Measurements from ENCODE around the gene KANSL1.
A peak's percentile ranks its signal among the peaks of the same experiment; 100 is the strongest.

KANSL1 gene

DNA sequence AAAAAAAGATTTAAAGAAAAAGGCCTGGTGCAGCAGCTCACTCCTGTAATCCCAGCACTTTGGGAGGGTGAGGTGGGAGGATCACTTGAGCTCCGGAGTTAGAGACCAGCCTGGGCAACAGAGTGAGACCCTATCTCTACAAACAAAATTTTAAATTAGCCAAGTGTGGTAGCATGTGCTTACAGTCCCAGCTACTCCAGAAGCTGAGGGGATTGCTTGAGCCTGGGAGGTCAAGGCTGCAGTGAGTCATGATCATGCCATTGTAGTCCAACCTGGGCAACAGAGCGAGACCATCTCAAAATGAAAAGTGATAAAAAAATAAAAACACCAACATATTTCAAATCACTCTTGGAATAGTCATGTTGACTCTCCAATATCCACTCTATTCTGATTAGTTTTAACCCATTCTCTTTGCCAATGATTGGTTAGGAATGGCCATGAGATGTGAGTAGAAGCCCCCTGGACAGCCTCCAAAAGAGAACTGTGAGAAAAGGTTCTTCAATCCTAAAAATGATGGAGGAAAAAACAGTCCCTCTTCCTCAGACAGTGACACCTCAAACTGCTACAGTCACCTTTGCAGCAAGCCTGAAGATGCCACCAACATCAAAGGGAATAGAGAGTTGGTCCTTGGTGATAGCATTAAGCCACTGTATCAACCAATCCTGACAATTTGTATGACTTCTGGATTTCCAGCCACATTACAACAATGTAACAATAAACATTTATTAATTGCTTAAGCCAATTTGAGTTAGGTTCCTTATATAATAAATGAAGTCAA lies 2.9 kb upstream of the KANSL1 start:
- no peak overlapping the region for H3K27ac ChIP-seq
- TF ChIP-seq ZFX (IDR thresholded peaks at IDR 0.05), result no peak
- TF ChIP-seq, protein P1, sequence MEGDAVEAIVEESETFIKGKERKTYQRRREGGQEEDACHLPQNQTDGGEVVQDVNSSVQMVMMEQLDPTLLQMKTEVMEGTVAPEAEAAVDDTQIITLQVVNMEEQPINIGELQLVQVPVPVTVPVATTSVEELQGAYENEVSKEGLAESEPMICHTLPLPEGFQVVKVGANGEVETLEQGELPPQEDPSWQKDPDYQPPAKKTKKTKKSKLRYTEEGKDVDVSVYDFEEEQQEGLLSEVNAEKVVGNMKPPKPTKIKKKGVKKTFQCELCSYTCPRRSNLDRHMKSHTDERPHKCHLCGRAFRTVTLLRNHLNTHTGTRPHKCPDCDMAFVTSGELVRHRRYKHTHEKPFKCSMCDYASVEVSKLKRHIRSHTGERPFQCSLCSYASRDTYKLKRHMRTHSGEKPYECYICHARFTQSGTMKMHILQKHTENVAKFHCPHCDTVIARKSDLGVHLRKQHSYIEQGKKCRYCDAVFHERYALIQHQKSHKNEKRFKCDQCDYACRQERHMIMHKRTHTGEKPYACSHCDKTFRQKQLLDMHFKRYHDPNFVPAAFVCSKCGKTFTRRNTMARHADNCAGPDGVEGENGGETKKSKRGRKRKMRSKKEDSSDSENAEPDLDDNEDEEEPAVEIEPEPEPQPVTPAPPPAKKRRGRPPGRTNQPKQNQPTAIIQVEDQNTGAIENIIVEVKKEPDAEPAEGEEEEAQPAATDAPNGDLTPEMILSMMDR (conservative IDR thresholded peaks at IDR 0.05), result no peak

GRCh38 chr17:46195217-46195855 lies 2.1 kb upstream of the KANSL1 start:
- H3K27ac ChIP-seq, result no peak overlapping the region
- TF ChIP-seq, protein P1 (conservative IDR thresholded peaks at IDR 0.05), result peak; percentile 66
- TF ChIP-seq ZFX (IDR thresholded peaks at IDR 0.05), result no peak

GRCh38 chr17:46194393-46195216 lies 1.4 kb upstream of the KANSL1 start:
- TF ChIP-seq ZFX (IDR thresholded peaks at IDR 0.05), result no peak
- TF ChIP-seq, protein P1 (conservative IDR thresholded peaks at IDR 0.05), result peak; percentile 89
- H3K27ac ChIP-seq, result peak overlapping the region; percentile 98

GRCh38 chr17:46193626-46194392 lies 580 bp upstream of the KANSL1 start:
- peak overlapping the region; percentile 98 for H3K27ac ChIP-seq
- peak; percentile 83 for TF ChIP-seq ZFX (IDR thresholded peaks at IDR 0.05)
- TF ChIP-seq, protein P1 (conservative IDR thresholded peaks at IDR 0.05), result peak; percentile 1

- peak; percentile 53 for TF ChIP-seq ZFX (IDR thresholded peaks at IDR 0.05)
- TF ChIP-seq, protein P1 (conservative IDR thresholded peaks at IDR 0.05), result no peak
- H3K27ac ChIP-seq, result peak overlapping the region; percentile 98
Observed at GRCh38 chr17:46192439-46193150, 634 bp downstream of the KANSL1 start.

DNA sequence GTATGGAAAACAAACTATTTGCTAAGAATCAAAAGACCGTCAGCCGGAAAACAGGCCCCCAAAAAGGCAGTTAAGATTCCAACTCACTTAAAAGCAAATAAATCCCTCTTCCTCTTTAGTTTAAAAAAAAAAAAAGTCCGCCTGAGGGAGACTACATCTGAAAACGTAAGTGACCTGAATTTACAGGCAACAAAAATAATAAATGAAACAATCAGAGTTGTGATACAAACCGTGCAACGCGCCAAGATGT lies 1.1 kb downstream of the KANSL1 start:
- no peak for TF ChIP-seq ZFX (IDR thresholded peaks at IDR 0.05)
- TF ChIP-seq, protein P1 (conservative IDR thresholded peaks at IDR 0.05), result no peak
- H3K27ac ChIP-seq, result peak overlapping the region; percentile 98
